ENCODE data around the gene IL17RA.

Gene IL17RA

DNA sequence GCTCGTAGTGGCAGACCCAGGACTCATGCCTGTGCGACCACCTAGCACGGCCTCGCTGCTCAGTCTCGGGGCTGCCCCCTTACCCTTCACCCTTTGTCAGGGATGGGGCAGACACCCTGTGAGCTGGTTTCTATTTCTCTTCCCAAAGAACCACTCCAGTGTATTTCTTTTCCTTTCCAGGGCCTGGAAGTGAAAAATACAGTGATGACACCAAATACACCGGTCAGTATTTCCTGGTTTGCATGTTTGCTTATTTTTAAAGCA is 22.7 kb downstream of the IL17RA start:
- Mint-ChIP-seq H3K27ac (no peak overlapping the region), H3K4me3 (no peak overlapping the region), H3K36me3 (ENCODE audit: low read depth) (peaks cover 37% of the 10 kb centered on the region), H3K9me3 (no peaks in the 10 kb centered on the region), H3K4me1 (ENCODE audit: low read depth) (peaks cover 40% of the 10 kb centered on the region), H3K27me3 (no peaks in the 10 kb centered on the region)

DNA sequence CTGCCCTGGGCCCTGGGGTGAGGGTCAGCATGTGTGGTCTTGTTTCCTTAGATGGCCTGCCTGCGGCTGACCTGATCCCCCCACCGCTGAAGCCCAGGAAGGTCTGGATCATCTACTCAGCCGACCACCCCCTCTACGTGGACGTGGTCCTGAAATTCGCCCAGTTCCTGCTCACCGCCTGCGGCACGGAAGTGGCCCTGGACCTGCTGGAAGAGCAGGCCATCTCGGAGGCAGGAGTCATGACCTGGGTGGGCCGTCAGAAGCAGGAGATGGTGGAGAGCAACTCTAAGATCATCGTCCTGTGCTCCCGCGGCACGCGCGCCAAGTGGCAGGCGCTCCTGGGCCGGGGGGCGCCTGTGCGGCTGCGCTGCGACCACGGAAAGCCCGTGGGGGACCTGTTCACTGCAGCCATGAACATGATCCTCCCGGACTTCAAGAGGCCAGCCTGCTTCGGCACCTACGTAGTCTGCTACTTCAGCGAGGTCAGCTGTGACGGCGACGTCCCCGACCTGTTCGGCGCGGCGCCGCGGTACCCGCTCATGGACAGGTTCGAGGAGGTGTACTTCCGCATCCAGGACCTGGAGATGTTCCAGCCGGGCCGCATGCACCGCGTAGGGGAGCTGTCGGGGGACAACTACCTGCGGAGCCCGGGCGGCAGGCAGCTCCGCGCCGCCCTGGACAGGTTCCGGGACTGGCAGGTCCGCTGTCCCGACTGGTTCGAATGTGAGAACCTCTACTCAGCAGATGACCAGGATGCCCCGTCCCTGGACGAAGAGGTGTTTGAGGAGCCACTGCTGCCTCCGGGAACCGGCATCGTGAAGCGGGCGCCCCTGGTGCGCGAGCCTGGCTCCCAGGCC is 23.7 kb downstream of the IL17RA start:
- Mint-ChIP-seq H3K4me3 (no peak overlapping the region), H3K9me3 (no peaks in the 10 kb centered on the region), H3K27me3 (no peaks in the 10 kb centered on the region), H3K36me3 (ENCODE audit: low read depth) (peaks cover 32% of the 10 kb centered on the region), H3K27ac (no peak overlapping the region), H3K4me1 (ENCODE audit: low read depth) (peaks cover 40% of the 10 kb centered on the region)

- H3K36me3 Mint-ChIP-seq (ENCODE audit: low read depth): peaks cover 31% of the 10 kb centered on the region
- no peak overlapping the region for H3K27ac Mint-ChIP-seq
- no peaks in the 10 kb centered on the region for H3K27me3 Mint-ChIP-seq
- H3K4me3 Mint-ChIP-seq: no peak overlapping the region
- no peaks in the 10 kb centered on the region for H3K9me3 Mint-ChIP-seq
- H3K4me1 Mint-ChIP-seq (ENCODE audit: low read depth): peaks cover 40% of the 10 kb centered on the region
These were observed 24.5 kb downstream of the IL17RA start for GRCh38 chr22:17109113-17109865.

DNA sequence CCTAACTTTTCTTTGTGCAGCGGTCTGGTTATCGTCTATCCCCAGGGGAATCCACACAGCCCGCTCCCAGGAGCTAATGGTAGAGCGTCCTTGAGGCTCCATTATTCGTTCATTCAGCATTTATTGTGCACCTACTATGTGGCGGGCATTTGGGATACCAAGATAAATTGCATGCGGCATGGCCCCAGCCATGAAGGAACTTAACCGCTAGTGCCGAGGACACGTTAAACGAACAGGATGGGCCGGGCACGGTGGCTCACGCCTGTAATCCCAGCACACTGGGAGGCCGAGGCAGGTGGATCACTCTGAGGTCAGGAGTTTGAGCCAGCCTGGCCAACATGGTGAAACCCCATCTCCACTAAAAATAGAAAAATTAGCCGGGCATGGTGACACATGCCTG is 25.2 kb downstream of the IL17RA start:
- Mint-ChIP-seq H3K4me3 (no peak overlapping the region), H3K27me3 (no peaks in the 10 kb centered on the region), H3K36me3 (ENCODE audit: low read depth) (peaks cover 26% of the 10 kb centered on the region), H3K4me1 (ENCODE audit: low read depth) (peaks cover 40% of the 10 kb centered on the region), H3K27ac (no peak overlapping the region), H3K9me3 (no peaks in the 10 kb centered on the region)

GRCh38 chr22:17110791-17111550 is 26.2 kb downstream of the IL17RA start:
- Mint-ChIP-seq H3K27me3 (no peaks in the 10 kb centered on the region), H3K4me1 (ENCODE audit: low read depth) (peaks cover 41% of the 10 kb centered on the region), H3K9me3 (no peaks in the 10 kb centered on the region), H3K4me3 (no peak overlapping the region), H3K27ac (no peak overlapping the region), H3K36me3 (ENCODE audit: low read depth) (peaks cover 16% of the 10 kb centered on the region)

DNA sequence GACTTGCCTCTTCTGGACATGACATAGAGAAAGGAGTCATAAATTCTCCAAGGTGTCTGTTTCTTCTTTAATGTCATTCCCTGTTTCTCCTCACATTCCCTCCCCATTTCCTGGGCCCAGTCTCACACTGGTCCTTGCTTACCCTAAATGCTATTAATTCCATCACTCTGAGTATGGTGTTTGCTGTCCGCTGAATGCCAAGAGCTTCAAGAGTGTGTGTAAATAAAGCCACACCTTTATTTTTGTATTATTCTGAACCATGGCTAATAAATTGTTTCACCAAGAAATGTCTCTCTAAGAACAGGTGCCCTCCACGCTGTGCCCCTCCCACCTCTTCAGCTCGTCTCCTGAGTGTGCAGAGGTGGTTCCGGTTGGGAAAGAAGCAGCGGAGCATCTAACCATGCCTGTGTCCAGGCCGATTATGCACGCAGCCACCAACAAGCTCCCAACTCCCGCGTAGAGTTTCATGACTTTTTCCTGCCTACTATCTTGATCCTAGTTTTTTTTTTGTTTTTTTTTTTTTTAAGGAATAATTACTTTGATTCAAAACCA is 27.8 kb downstream of the IL17RA start:
- no peaks in the 10 kb centered on the region for H3K27me3 Mint-ChIP-seq
- no peaks in the 10 kb centered on the region for H3K9me3 Mint-ChIP-seq
- H3K4me3 Mint-ChIP-seq: no peak overlapping the region
- peaks cover 41% of the 10 kb centered on the region for H3K4me1 Mint-ChIP-seq (ENCODE audit: low read depth)
- H3K36me3 Mint-ChIP-seq (ENCODE audit: low read depth): peaks cover 7% of the 10 kb centered on the region
- H3K27ac Mint-ChIP-seq: no peak overlapping the region

DNA sequence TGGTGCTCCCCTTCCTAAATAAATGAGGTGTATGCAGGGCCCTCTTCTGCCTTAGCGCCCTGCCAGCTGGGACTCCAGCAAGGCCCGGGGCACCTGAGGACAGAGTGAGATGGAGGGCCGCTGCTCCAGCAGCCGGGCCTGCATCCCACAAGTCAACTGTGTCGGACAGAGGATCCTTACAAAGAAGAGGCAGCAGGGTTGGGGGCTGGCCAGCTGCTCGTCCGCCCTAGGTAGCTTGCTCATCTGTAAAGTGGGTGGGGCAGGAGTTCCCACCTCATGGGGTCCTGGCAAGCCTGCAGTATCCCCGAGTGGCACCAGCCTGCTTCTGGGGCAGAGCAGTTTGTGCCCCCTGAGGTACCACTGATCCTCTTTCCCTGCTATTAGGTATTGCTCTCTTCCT is 28.8 kb downstream of the IL17RA start:
- H3K27me3 Mint-ChIP-seq: peaks cover under 1% of the 10 kb centered on the region
- H3K9me3 Mint-ChIP-seq: no peaks in the 10 kb centered on the region

GRCh38 chr22:17114173-17114897 is 29.5 kb downstream of the IL17RA start:
- Mint-ChIP-seq H3K27me3 (peaks cover 6% of the 10 kb centered on the region), H3K9me3 (no peaks in the 10 kb centered on the region), H3K36me3 (ENCODE audit: low read depth) (peaks cover 3% of the 10 kb centered on the region), H3K27ac (no peak overlapping the region), H3K4me1 (ENCODE audit: low read depth) (peaks cover 55% of the 10 kb centered on the region), H3K4me3 (no peak overlapping the region)

More for the DNA sequence above, 28.8 kb downstream of the IL17RA start:
- no peak overlapping the region for H3K27ac Mint-ChIP-seq
- H3K36me3 Mint-ChIP-seq (ENCODE audit: low read depth): peaks cover 3% of the 10 kb centered on the region
- no peak overlapping the region for H3K4me3 Mint-ChIP-seq
- peaks cover 48% of the 10 kb centered on the region for H3K4me1 Mint-ChIP-seq (ENCODE audit: low read depth)

- Mint-ChIP-seq H3K4me1 (ENCODE audit: low read depth) (peaks cover 56% of the 10 kb centered on the region), H3K27me3 (peaks cover 6% of the 10 kb centered on the region), H3K4me3 (no peak overlapping the region), H3K36me3 (ENCODE audit: low read depth) (peaks cover 2% of the 10 kb centered on the region), H3K9me3 (no peaks in the 10 kb centered on the region), H3K27ac (no peak overlapping the region)
These were observed 30.1 kb downstream of the IL17RA start for GRCh38 chr22:17114898-17115235.

GRCh38 chr22:17115236-17115635 is 30.4 kb downstream of the IL17RA start:
- Mint-ChIP-seq H3K27me3 (peaks cover 6% of the 10 kb centered on the region), H3K4me1 (ENCODE audit: low read depth) (peaks cover 58% of the 10 kb centered on the region), H3K27ac (no peak overlapping the region), H3K9me3 (no peaks in the 10 kb centered on the region), H3K36me3 (ENCODE audit: low read depth) (no peaks in the 10 kb centered on the region), H3K4me3 (no peak overlapping the region)

GRCh38 chr22:17115945-17116565 is 31.3 kb downstream of the IL17RA start:
- peak overlapping the region; percentile 42 for H3K4me3 Mint-ChIP-seq
- no peaks in the 10 kb centered on the region for H3K36me3 Mint-ChIP-seq (ENCODE audit: low read depth)
- peaks cover 57% of the 10 kb centered on the region for H3K4me1 Mint-ChIP-seq (ENCODE audit: low read depth)
- H3K27ac Mint-ChIP-seq: peak overlapping the region; percentile 80
- no peaks in the 10 kb centered on the region for H3K9me3 Mint-ChIP-seq
- peaks cover 6% of the 10 kb centered on the region for H3K27me3 Mint-ChIP-seq

DNA sequence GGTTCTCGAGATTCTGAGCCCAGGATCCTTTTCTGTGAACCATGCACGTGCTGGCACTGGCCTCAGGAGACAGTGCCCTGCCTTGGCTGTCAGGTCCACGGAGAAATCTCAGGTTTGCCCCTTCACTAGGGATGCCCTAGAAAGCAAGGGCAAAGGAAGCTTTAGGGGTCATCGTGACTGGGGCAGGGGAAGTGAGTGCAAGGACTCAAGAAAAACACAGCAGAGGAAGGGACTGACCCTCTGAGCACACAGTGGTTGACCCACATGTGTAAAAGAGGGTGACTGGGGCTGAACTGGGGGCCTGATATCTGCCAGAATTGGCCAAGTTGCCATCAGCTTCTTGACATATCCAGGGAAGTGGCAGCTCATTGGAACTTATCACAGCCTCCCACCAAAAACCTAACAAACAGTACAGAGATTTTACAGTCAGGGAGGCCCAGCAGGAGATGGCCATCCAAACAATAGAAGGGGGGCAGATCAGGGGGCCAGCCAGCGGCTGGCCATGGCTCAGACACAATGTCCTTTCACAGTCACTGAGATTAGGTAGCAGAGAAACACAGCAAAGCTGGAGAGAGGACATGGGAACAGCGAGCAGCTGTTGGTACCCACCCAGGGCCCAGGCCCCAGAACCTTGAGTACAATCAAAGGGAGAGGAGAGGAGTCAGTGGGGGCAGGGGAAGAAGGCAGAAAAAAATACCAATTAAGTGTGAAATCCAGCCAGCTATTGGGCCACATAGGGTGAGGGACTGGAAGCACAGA is 32.0 kb downstream of the IL17RA start:
- Mint-ChIP-seq H3K27ac (peak overlapping the region; percentile 74), H3K9me3 (no peaks in the 10 kb centered on the region), H3K4me3 (peak overlapping the region; percentile 14), H3K27me3 (peaks cover 8% of the 10 kb centered on the region), H3K36me3 (ENCODE audit: low read depth) (no peaks in the 10 kb centered on the region), H3K4me1 (ENCODE audit: low read depth) (peaks cover 54% of the 10 kb centered on the region)

GRCh38 chr22:17117400-17117799 is 32.6 kb downstream of the IL17RA start:
- H3K27me3 Mint-ChIP-seq: peaks cover 14% of the 10 kb centered on the region
- no peaks in the 10 kb centered on the region for H3K36me3 Mint-ChIP-seq (ENCODE audit: low read depth)
- H3K4me1 Mint-ChIP-seq (ENCODE audit: low read depth): peaks cover 54% of the 10 kb centered on the region
- no peaks in the 10 kb centered on the region for H3K9me3 Mint-ChIP-seq
- H3K27ac Mint-ChIP-seq: peak overlapping the region; percentile 27
- peak overlapping the region; percentile 18 for H3K4me3 Mint-ChIP-seq

Measured in stimulated activated naive CD8-positive, alpha-beta T cell treated with anti-CD3 and anti-CD28 coated beads, Interleukin-15, Interleukin-2, amounts not matched to agents 100 ng/mL and 50 ng/mL, for 24 hours (primary cell).